ENCODE data around the gene APCDD1L. TPM values are rescaled to one million over a fixed set of nuclear protein-coding genes. Genes with fewer than 3 reads are reported as not detected.

The APCDD1L gene
- total RNA-seq, 6 donors from 2014 or later = 0.13 TPM; not detected in 5

Other genes with a start within 250 kb of the APCDD1L start
- 10 to 100 TPM in 5 of 6 donors, 1 to 10 TPM in 1; 9.9 to 27.8 (median 21.1) TPM for gene RAB22A, start 205.7 kb downstream of the APCDD1L start, total RNA-seq
- 10 to 100 TPM; 13.8 to 48.2 (median 33.7) TPM for gene VAPB, start 126.2 kb downstream of the APCDD1L start, total RNA-seq
- gene STX16, start 135.9 kb upstream of the APCDD1L start, total RNA-seq = 100 to 1,000 TPM in 1 of 6 donors, 10 to 100 TPM in 5; 42.1 to 469 (median 64.7) TPM
- gene NPEPL1, start 177.4 kb upstream of the APCDD1L start, total RNA-seq = 100 to 1,000 TPM in 1 of 6 donors, 10 to 100 TPM in 5; 19.4 to 198 (median 50.9) TPM

Measured in upper lobe of left lung (tissue), 6 donors.